ENCODE measurements around the gene EMX1.

DNA sequence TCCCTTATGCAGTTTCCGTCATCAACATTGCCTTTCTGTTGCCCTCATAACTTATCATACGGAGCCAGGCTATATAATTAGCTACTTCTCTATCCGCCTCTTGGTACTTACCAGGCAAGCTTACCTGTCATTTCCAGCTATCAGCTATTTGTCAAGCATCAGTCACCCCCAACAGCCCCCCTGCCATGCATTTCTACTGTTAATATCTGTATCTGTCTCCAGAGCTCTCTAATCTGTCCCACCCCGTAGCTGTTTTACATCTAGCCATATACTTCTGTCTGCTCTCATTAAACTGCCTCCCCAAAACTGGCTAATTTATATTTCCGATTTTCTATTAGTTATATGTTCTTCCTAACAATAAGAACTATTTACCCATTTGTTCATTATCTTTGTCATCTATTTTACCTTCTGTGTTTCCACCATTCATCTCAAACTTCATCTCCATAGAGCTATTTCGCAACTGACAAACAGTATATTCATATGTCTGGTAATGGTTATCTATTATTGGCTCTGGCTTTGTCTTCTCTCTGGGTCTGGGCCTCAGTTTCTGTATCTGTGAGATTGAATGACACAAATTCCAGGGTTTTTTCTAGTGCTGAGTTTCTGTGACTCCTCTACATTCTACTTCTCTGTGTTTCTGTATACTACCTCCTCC lies 9.6 kb downstream of the EMX1 start:
- TF ChIP-seq, protein P1, sequence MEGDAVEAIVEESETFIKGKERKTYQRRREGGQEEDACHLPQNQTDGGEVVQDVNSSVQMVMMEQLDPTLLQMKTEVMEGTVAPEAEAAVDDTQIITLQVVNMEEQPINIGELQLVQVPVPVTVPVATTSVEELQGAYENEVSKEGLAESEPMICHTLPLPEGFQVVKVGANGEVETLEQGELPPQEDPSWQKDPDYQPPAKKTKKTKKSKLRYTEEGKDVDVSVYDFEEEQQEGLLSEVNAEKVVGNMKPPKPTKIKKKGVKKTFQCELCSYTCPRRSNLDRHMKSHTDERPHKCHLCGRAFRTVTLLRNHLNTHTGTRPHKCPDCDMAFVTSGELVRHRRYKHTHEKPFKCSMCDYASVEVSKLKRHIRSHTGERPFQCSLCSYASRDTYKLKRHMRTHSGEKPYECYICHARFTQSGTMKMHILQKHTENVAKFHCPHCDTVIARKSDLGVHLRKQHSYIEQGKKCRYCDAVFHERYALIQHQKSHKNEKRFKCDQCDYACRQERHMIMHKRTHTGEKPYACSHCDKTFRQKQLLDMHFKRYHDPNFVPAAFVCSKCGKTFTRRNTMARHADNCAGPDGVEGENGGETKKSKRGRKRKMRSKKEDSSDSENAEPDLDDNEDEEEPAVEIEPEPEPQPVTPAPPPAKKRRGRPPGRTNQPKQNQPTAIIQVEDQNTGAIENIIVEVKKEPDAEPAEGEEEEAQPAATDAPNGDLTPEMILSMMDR (conservative IDR thresholded peaks at IDR 0.05; ENCODE audit: low read length): no peak
- TF ChIP-seq EZH2phosphoT487 (IDR thresholded peaks at IDR 0.05; ENCODE audit: borderline replicate concordance): no peak
